ENCODE results near the gene DISC1.
"Not testable (repeated sequence)": the region's sequence is repeated elsewhere in the genome, so short reads cannot be mapped to it uniquely, and the experiment has no call there.

Gene DISC1

DNA sequence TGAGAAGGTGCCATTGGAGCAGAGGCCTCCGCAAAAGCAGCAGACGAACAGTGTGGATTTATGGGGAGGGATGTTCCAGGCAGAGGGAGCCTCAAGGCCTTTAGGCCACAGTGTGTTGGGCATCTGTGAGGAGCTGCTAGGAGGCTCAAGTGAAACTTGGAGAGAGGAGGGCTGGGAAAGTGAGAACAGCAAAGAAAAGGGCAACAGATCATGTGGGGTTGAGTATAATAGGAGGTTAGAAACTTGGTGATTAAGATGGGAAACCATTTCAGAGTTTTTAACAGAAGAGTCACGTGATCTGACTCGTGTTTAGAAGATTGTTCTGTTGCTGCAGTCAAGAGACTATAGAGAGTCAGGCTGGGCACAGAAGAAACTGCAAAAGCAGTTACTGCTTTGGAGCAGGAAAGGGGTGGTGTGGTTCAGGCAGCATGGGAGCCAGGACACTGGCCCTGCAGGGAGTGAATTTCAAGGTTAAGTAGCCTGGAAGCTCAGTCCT lies 277.0 kb downstream of the DISC1 start:
- no peak for DNase-seq

DNA sequence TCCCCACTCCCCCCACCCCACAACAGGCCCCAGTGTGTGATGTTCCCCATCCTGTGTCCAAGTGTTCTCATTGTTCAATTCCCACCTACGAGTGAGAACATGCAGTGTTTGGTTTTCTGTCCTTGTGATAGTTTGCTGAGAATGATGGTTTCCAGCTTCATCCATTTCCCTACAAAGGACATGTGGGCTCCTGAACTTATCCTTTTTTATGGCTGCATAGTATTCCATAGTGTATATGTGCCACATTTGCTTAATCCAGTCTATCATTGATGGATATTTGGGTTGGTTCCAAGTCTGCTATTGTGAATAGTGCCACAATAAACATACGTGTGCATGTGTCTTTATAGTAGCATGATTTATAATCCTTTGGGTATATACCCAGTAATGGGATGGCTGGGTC lies 280.7 kb downstream of the DISC1 start:
- not testable (repeated sequence) for DNase-seq

DNA sequence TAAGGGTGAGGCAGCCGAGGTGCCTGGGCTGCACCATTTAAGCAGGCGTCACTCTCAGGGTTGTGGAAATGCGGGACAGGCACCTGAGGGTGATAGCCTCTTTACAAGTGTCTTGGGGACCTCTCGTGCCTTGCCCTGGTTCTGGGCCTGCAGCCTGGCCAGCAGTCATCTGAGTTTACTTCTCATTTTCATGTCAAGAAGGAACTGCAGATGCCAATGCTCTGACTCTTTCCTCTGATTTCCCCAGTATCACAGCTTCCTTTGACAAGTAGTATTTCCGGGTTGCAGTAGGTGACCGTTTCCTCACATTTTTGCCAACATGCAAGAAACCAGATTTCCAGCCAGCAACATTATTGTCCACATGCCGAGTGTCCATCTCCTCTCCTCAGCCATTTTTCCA lies 286.9 kb downstream of the DISC1 start:
- no peak for DNase-seq

GRCh38 chr1:231918239-231919015 lies 291.8 kb downstream of the DISC1 start:
- DNase-seq, result peak; percentile 71

GRCh38 chr1:231919239-231919885 lies 292.8 kb downstream of the DISC1 start:
- no peak for DNase-seq

- DNase-seq, result no peak
These were observed 293.3 kb downstream of the DISC1 start for GRCh38 chr1:231919886-231920285.

GRCh38 chr1:231921646-231922345 lies 295.2 kb downstream of the DISC1 start:
- peak; percentile 25 for DNase-seq

- DNase-seq, result no peak
These were observed 297.0 kb downstream of the DISC1 start for GRCh38 chr1:231923491-231924041.

DNA sequence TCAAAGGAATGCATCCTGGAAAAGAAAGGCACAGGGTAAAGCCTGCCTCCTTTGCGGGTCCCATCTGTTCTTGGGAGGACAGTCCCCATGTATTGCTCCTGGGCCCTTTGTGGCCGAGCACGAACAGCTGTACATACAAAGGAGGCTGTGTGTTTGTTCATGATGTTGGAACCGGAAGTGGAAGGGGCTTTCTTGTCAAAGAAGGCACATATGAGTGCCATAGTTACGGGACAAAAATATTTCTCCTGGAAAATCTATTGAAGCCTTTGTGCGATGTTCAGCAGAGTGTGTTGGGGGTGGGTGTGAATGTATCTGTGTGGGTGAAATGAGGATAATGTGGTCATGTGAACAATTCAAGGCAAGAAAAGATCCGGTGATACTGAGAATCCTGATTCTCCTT lies 297.6 kb downstream of the DISC1 start:
- no peak for DNase-seq

- no peak for DNase-seq
These were observed 299.3 kb downstream of the DISC1 start for GRCh38 chr1:231925864-231926263.

DNA sequence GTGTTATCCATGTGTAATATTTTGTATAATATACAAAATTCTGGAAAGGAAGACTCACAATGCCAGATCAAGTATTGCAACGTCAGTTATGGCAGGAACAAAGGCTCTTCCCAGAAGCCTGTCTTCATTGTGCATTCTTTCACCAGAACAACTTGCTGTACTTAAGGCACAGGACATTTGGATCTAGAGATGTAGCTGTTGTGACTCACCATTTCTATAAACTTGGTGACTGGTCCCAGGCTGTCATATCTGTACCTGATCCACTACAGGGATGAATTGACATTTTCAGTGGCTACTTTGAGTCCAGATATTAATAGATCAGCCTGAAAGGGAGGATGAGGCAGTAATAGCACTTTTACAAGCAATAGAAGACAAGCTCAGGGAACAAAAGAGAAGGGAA lies 299.8 kb downstream of the DISC1 start:
- DNase-seq, result no peak

- no peak for DNase-seq
These were observed 300.3 kb downstream of the DISC1 start for GRCh38 chr1:231926933-231927332.

DNA sequence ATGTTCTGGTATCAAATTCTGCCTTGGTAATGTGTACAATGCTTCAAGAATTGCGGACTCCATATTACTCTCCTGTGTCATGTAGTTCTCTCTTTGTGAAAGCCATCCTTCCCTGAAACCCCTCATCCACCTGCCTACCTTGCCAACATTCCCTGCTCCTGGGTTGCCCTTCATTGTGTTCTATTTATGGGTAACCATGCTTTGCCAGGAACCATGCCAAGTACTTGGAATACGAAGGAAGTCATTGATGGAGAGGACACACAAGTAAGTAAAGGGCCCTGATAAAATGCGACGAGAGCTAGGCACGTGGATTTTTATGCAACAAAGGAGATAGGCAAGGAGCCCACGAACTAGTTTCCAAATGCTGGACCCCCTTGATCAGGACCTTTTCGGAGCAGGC lies 300.8 kb downstream of the DISC1 start:
- no peak for DNase-seq

GRCh38 chr1:231929311-231929710 lies 302.7 kb downstream of the DISC1 start:
- peak; percentile 29 for DNase-seq

- DNase-seq, result no peak
These were observed 303.8 kb downstream of the DISC1 start for GRCh38 chr1:231930257-231930947.

DNA sequence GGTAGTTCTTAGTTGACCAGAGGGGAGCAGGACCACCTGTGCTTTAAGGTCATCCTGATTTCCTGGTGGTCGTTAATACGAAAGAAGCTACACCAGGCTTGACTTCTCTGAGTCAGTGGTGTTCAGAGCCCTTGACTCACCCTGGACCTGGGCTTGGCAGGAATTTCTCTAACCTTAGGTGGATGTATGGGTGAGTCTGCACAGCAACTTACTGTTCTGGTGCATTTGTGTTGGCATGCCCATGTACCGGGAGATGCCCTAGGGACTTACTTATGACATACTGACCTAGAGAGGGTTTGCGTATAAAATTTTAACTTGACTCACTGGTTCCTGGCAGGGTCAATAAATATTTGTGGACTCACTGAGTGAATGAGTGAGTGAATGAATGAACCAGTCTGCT lies 304.6 kb downstream of the DISC1 start:
- no peak for DNase-seq

DNA sequence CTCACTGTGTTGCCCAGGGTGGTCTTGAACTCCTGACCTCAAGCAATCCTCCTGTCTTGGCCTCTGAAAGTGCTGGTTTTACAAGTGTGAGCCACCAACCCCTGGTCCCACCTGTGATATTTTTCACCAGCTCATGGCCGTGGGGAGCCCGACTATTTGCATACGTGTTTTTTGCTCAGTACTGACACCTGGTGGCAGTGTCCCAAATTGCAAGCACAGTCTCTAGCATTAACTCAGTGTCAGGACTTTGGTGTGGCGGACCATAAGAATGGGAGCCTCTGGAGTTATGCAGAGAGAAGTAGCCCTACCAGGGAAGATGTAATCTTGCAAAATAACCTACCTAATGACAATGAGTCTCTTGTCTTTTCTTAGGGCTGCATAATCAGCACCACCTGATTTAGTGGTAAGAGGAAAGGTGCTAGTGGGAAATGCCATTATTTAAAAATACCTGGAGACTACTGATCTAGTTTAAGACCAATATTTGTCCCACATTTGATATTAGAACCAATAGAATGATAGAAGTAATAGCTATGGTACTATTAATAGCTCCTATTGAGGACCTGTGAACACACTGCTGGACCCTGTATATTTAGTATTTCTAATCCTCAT lies 305.4 kb downstream of the DISC1 start:
- no peak for DNase-seq

GRCh38 chr1:231933711-231934626 lies 307.4 kb downstream of the DISC1 start:
- DNase-seq, result no peak

- no peak for DNase-seq
These were observed 308.2 kb downstream of the DISC1 start for GRCh38 chr1:231934797-231935196.

DNA sequence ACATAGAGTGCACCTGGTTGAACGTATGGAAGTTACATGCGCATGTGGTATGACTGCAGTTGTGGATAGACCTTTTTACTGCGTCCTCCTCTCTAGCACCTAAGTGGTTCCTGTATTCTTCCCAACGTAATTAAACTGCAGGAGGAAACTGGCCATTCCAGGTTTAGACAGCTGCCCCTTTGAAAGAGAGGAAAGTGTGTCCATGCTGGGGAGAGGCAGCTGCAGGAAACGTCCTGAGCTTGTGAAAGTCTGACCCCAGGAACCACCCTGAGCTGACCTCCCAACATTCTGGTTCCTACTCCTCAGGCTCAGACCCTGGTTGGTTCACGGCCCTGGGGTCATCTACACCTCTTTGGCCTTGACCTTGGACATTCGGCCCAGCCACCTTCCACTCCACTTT lies 309.3 kb downstream of the DISC1 start:
- DNase-seq, result no peak
